ENCODE measurements around the gene PHPT1. TPM values are rescaled to one million over a fixed set of nuclear protein-coding genes. Genes with fewer than 3 reads are reported as not detected.
A peak's percentile ranks its signal among the peaks of the same experiment; 100 is the strongest.
"Not testable (repeated sequence)": the region's sequence is repeated elsewhere in the genome, so short reads cannot be mapped to it uniquely, and the experiment has no call there.

PHPT1 gene
- total and polyA plus RNA-seq, 8 donors = 75.2 to 189 (median 84.0) TPM

DNA sequence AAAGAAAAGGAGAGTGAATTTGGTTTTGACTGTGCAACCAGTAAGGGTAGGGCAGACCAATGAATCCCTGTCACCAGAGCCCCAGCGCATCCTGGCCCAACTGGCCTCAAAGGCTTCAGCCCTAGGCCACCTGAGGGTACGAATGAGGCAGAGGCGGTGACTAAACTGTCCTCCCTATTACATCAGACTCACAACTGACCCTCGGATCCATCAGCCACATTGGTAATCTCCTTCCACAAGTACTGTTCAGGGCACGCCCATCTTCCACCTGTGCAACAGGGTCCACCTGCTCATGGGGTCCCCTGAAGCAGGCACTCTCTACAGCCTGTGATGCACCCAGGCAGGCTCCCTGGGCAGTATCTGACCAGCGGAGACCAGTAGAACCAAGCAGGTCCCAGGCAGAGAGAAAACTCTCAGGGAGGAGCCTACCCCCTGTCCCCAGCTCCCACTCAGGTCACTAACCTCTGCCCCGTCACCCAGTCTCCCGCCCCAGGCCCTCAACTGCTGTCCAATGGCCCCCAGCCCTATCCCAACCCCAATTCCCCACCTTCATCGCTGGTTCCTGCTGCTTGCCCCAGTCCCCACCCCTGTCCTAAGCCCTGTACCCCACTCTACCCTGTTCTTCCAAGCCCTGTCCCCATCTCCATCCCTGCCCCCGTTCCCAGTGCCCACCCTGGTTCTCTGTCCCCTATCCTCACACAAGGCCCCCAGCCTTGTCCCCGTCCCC lies 16.0 kb downstream of the PHPT1 start:
- H3K27ac ChIP-seq = peak overlapping the region in 2 of 4 donors; percentile 28 to 70
- ATAC-seq (peak in 2 of 4 donors; percentile 1 to 2), DNase-seq (no peak), FAIRE-seq (no peak)
- no peaks in the 10 kb centered on the region for H3K27me3 ChIP-seq
- intact Hi-C loops (cut with DNase I) = no loop called here
- no peaks in the 10 kb centered on the region for H3K9me3 ChIP-seq
- WGBS, 2 donors = 41 to 44% methylated on average over 11 of the region's 11 CpGs
- H3K4me3 ChIP-seq = peak overlapping the region; percentile 63 to 77 (median 72)
- H3K4me1 ChIP-seq = peaks cover 0 to 17% (median 4%) of the 10 kb centered on the region in 3 donors
- H3K36me3 ChIP-seq = peaks cover 4 to 33% (median 24%) of the 10 kb centered on the region in 3 donors
- TF ChIP-seq, protein P1, sequence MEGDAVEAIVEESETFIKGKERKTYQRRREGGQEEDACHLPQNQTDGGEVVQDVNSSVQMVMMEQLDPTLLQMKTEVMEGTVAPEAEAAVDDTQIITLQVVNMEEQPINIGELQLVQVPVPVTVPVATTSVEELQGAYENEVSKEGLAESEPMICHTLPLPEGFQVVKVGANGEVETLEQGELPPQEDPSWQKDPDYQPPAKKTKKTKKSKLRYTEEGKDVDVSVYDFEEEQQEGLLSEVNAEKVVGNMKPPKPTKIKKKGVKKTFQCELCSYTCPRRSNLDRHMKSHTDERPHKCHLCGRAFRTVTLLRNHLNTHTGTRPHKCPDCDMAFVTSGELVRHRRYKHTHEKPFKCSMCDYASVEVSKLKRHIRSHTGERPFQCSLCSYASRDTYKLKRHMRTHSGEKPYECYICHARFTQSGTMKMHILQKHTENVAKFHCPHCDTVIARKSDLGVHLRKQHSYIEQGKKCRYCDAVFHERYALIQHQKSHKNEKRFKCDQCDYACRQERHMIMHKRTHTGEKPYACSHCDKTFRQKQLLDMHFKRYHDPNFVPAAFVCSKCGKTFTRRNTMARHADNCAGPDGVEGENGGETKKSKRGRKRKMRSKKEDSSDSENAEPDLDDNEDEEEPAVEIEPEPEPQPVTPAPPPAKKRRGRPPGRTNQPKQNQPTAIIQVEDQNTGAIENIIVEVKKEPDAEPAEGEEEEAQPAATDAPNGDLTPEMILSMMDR (IDR thresholded peaks at IDR 0.05) = no peak

DNA sequence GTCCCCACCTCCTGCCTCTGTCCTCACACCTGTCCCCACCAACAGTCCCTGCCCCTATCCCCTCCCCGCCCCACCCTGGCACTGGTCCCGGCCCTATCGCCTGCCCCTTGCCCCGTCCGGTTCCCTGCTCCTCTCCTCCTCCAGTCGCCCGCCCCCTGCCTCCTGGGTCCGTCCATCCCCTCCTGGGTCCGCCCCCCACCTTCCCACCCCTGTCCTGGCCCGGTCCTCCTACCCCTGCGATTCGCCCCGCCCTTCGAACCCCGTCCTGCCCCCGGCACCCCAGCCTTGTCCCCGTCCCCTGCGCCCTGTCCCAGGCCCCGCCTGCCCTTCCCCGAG lies 16.5 kb downstream of the PHPT1 start:
- 0 to 2% methylated on average over 4 to 20 of the region's 20 CpGs for WGBS, 2 donors
- Histone ChIP-seq H3K4me1 (peaks cover 0 to 12% (median 4%) of the 10 kb centered on the region in 3 donors), H3K36me3 (peaks cover 4 to 29% (median 24%) of the 10 kb centered on the region in 3 donors), H3K27me3 (no peaks in the 10 kb centered on the region), H3K9me3 (no peaks in the 10 kb centered on the region), H3K4me3 (peak overlapping the region; percentile 63 to 77 (median 72)), H3K27ac (peak overlapping the region; percentile 69 to 80 (median 75))
- TF ChIP-seq, protein P1 (IDR thresholded peaks at IDR 0.05) = no peak
- peak; percentile 22 to 37 (median 30) for ATAC-seq
- intact Hi-C loops (cut with DNase I) = no loop called here
- FAIRE-seq = no peak
- peak; percentile 61 to 89 (median 66) for DNase-seq

DNA sequence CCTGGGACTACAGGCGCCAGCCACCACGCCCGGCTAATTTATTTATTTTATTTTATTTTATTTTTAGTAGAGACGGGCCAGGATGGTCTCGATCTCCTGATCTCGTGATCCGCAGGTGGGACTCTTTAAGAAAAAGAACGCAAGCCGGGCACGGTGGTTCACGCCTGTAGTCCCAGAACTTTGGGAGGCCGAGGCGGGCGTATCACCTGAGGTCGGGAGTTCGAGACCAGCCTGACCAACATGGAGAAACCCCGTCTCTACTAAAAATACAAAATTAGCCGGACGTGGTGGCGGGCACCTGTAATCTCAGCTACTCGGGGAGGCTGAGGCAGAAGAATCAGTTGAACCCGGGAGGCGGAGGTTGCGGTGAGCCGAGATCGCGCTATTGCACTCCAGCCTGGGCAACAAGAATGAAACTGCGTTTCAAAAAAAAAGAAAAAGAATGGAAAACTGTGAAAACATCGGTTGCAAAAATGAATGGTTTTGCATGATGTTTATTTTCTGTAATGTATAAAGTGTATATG lies 17.8 kb downstream of the PHPT1 start:
- peak overlapping the region; percentile 63 to 77 (median 72) for H3K4me3 ChIP-seq
- H3K9me3 ChIP-seq; intact Hi-C loops (cut with DNase I); DNase-seq; FAIRE-seq; ATAC-seq; H3K27me3 ChIP-seq: not testable (repeated sequence)
- H3K36me3 ChIP-seq = peaks cover 4 to 17% (median 17%) of the 10 kb centered on the region in 3 donors
- H3K27ac ChIP-seq = peak overlapping the region; percentile 35 to 80 (median 74)
- WGBS, 2 donors = 80 to 89% methylated on average over 29 of the region's 29 CpGs
- H3K4me1 ChIP-seq = peaks cover 0 to 12% (median 4%) of the 10 kb centered on the region in 3 donors

DNA sequence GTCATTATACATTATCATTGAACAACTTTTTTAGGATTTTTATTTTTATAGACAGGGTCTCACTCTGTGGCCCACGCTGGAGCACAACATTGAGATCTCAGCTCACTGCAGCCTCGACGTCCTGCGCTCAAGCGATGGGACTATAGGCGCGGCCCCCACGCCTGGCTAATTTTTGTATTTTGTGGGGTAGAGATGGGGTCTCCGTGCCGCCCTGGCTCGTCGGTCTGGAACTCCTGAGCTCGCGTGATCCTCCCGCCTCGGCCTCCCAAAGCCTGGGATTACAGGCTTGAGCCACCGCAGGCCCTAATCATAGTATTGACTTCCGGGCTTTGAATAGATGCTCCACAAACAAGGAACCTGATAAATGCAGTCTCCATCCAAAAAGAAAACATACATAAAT lies 18.3 kb downstream of the PHPT1 start:
- Histone ChIP-seq H3K4me3 (peak overlapping the region in 1 of 4 donors; percentile 63), H3K4me1 (peaks cover 0 to 12% (median 4%) of the 10 kb centered on the region in 3 donors), H3K27me3 (no peaks in the 10 kb centered on the region), H3K27ac (no peak overlapping the region), H3K9me3 (no peaks in the 10 kb centered on the region), H3K36me3 (peaks cover 4 to 13% (median 12%) of the 10 kb centered on the region in 3 donors)
- peak in 1 of 6 donors; percentile 46 for DNase-seq
- TF ChIP-seq, protein P1 (IDR thresholded peaks at IDR 0.05) = no peak
- WGBS, 2 donors = 98 to 99% methylated on average over 18 of the region's 18 CpGs
- no peak for FAIRE-seq
- no peak for ATAC-seq
- intact Hi-C loops (cut with DNase I) = no loop called here

DNA sequence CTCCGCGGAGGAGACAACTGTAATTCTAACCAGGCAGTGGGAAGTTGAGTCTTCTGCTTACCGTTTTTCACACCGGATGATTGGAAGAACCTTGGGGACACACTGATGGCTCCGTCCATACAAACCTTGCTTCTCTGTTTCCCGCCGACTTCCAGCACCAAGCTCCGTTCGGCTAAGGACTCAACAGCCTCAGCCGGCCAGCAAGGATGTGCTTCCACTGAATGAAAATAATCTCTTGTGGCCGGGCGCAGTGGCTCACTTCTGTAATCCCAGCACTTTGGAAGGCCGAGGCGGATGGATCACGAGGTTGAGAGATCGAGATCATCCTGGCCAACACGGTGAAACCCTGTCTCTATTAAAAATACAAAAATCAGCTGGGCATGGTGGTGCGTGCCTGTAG lies 18.7 kb downstream of the PHPT1 start:
- TF ChIP-seq, protein P1 (IDR thresholded peaks at IDR 0.05) = no peak

More for the DNA sequence above, 18.7 kb downstream of the PHPT1 start:
- 97 to 99% methylated on average over 18 of the region's 18 CpGs for WGBS, 2 donors
- H3K27ac ChIP-seq = no peak overlapping the region
- FAIRE-seq (no peak), DNase-seq (no peak), ATAC-seq (no peak)
- intact Hi-C loops (cut with DNase I) = no loop called here
- H3K4me3 ChIP-seq = no peak overlapping the region
- peaks cover 0 to 12% (median 4%) of the 10 kb centered on the region in 3 donors for H3K4me1 ChIP-seq
- H3K27me3 ChIP-seq = no peaks in the 10 kb centered on the region
- H3K9me3 ChIP-seq = no peaks in the 10 kb centered on the region
- peaks cover 4 to 8% (median 8%) of the 10 kb centered on the region in 3 donors for H3K36me3 ChIP-seq

Data from pancreas (tissue), 10 donors.